CD4-positive, alpha-beta T cell treated with Interleukin-12 subunit alpha and Interleukin-12 subunit beta, for 1 hour (primary cell): ENCODE measurements around the gene PTPA.
A peak's percentile ranks its signal among the peaks of the same experiment; 100 is the strongest.
"Not testable (repeated sequence)": the region's sequence is repeated elsewhere in the genome, so short reads cannot be mapped to it uniquely, and the experiment has no call there.

Experiments used
- DNase-seq: peaks from one replicate; pipeline ENCODE4 v3.0.0-alpha.2; 2020

Gene PTPA

GRCh38 chr9:129109952-129110739, 1.1 kb upstream of the PTPA start:
- no peak for DNase-seq

GRCh38 chr9:129111528-129112151, 425 bp downstream of the PTPA start:
- DNase-seq, result peak; percentile 17

- DNase-seq, result not testable (repeated sequence)
These were observed 1.3 kb downstream of the PTPA start for GRCh38 chr9:129112526-129112925.

- DNase-seq, result no peak
These were observed 2.6 kb downstream of the PTPA start for GRCh38 chr9:129113645-129114304.

- no peak for DNase-seq
These were observed 7.6 kb downstream of the PTPA start for GRCh38 chr9:129118799-129119198.

- DNase-seq, result no peak
These were observed 10.3 kb downstream of the PTPA start for GRCh38 chr9:129121483-129121882.

GRCh38 chr9:129122133-129122532, 10.9 kb downstream of the PTPA start:
- no peak for DNase-seq

- not testable (repeated sequence) for DNase-seq
These were observed 11.8 kb downstream of the PTPA start for GRCh38 chr9:129122976-129123375.

GRCh38 chr9:129124506-129125069, 13.4 kb downstream of the PTPA start:
- no peak for DNase-seq

GRCh38 chr9:129125478-129125877, 14.3 kb downstream of the PTPA start:
- no peak for DNase-seq

- no peak for DNase-seq
These were observed 15.8 kb downstream of the PTPA start for GRCh38 chr9:129126749-129127618.

- DNase-seq, result no peak
These were observed 17.5 kb downstream of the PTPA start for GRCh38 chr9:129128689-129129088.

- DNase-seq, result not testable (repeated sequence)
These were observed 19.1 kb downstream of the PTPA start for GRCh38 chr9:129130271-129130670.

GRCh38 chr9:129130791-129131190, 19.6 kb downstream of the PTPA start:
- DNase-seq, result no peak

GRCh38 chr9:129131300-129132145, 20.3 kb downstream of the PTPA start:
- peak; percentile 88 for DNase-seq

GRCh38 chr9:129133082-129133481, 21.9 kb downstream of the PTPA start:
- DNase-seq, result no peak

GRCh38 chr9:129135476-129135875, 24.3 kb downstream of the PTPA start:
- no peak for DNase-seq

GRCh38 chr9:129136446-129137035, 25.3 kb downstream of the PTPA start:
- no peak for DNase-seq

GRCh38 chr9:129137292-129138143, 26.3 kb downstream of the PTPA start:
- DNase-seq, result no peak

- DNase-seq, result no peak
These were observed 26.9 kb downstream of the PTPA start for GRCh38 chr9:129138144-129138462.
